HEK293 (cell line): ENCODE measurements around the gene FANCC.

ENCODE experiments used
- CTCF ChIP-seq: fragments of 450-650 bp; formaldehyde crosslinking; IDR thresholded peaks from 2 replicates; pipeline ENCODE4 v1.5.1; 2016; ENCODE audit warnings: missing biosample characterization, missing genetic modification characterization
- TRIM28 ChIP-seq: IDR thresholded peaks from 2 replicates; pipeline ENCODE4 v1.6.1; 2011; ENCODE audit warnings: low read length, control low read depth, borderline replicate concordance
- ZNF24 ChIP-seq: fragments of 450-650 bp; formaldehyde crosslinking; IDR thresholded peaks from 2 replicates; pipeline ENCODE4 v1.5.1; 2016; ENCODE audit warnings: missing biosample characterization, missing genetic modification characterization
- TF ChIP-seq, protein P1 (sequence below): fragments of 450-650 bp; formaldehyde crosslinking; IDR thresholded peaks from 2 replicates; pipeline ENCODE4 v1.5.1; 2016; ENCODE audit warnings: missing biosample characterization, missing genetic modification characterization

DNA sequence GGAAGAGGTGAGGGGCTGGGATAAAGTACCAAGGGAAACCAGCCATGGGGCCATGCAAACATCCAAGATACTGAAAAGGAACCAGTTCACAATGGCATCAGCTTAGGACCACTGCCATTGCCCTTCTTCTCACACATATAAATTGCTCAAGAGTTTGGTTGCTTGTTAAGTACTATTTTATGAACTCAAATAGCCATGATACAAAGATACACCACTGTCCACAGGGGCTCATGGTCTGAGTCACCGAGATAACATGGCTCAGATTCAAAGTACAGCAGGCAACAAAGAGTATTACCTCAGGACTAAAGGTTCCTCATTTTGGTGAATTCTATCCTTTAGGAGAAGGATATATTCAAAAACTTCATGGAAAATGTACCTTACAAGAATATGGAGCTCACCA is 55.6 kb downstream of the FANCC start:
- no peak for TF ChIP-seq CTCF
- TF ChIP-seq ZNF24, result no peak
- TF ChIP-seq TRIM28, result no peak
- TF ChIP-seq, protein P1, sequence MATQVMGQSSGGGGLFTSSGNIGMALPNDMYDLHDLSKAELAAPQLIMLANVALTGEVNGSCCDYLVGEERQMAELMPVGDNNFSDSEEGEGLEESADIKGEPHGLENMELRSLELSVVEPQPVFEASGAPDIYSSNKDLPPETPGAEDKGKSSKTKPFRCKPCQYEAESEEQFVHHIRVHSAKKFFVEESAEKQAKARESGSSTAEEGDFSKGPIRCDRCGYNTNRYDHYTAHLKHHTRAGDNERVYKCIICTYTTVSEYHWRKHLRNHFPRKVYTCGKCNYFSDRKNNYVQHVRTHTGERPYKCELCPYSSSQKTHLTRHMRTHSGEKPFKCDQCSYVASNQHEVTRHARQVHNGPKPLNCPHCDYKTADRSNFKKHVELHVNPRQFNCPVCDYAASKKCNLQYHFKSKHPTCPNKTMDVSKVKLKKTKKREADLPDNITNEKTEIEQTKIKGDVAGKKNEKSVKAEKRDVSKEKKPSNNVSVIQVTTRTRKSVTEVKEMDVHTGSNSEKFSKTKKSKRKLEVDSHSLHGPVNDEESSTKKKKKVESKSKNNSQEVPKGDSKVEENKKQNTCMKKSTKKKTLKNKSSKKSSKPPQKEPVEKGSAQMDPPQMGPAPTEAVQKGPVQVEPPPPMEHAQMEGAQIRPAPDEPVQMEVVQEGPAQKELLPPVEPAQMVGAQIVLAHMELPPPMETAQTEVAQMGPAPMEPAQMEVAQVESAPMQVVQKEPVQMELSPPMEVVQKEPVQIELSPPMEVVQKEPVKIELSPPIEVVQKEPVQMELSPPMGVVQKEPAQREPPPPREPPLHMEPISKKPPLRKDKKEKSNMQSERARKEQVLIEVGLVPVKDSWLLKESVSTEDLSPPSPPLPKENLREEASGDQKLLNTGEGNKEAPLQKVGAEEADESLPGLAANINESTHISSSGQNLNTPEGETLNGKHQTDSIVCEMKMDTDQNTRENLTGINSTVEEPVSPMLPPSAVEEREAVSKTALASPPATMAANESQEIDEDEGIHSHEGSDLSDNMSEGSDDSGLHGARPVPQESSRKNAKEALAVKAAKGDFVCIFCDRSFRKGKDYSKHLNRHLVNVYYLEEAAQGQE (tag by site-specific recombination), result no peak
